ENCODE results near the gene CLCN5. TPM values are rescaled to one million over a fixed set of nuclear protein-coding genes. Genes with fewer than 3 reads are reported as not detected.

CLCN5 gene
- total RNA-seq, 1 experiment from 2014 or later = 10.7 TPM

- TF ChIP-seq ZMAT4 (CRISPR knock-in tag; IDR thresholded peaks at IDR 0.05) (no peak), PRDM15 (CRISPR knock-in tag; IDR thresholded peaks at IDR 0.05) (no peak), FOXK1 (CRISPR knock-in tag; IDR thresholded peaks at IDR 0.05) (no peak), TCF7 (CRISPR knock-in tag; IDR thresholded peaks at IDR 0.05; ENCODE audit: low read depth) (no peak), AFF4 (CRISPR knock-in tag; IDR thresholded peaks at IDR 0.05; ENCODE audit: borderline replicate concordance) (no peak), E2F5 (CRISPR knock-in tag; IDR thresholded peaks at IDR 0.05) (no peak), EMX1 (CRISPR knock-in tag; IDR thresholded peaks at IDR 0.05) (no peak), RORB (CRISPR knock-in tag; IDR thresholded peaks at IDR 0.05) (no peak), HMGXB4 (CRISPR knock-in tag; IDR thresholded peaks at IDR 0.05) (no peak), IRF1 (CRISPR knock-in tag; IDR thresholded peaks at IDR 0.05) (no peak)
Measured at GRCh38 chrX:50071494-50071893, 149.1 kb downstream of the CLCN5 start (continued).

GRCh38 chrX:50072110-50072509 lies 149.7 kb downstream of the CLCN5 start:
- DNase-seq (ENCODE audit: low spot score) (no peak), ATAC-seq (no peak)
- POLR2A ChIA-PET = no interaction called here
- Mint-ChIP-seq H3K36me3 (peaks cover 4% of the 10 kb centered on the region), H3K27ac (no peak overlapping the region), H3K4me1 (peaks cover 11% of the 10 kb centered on the region), H3K4me3 (no peak overlapping the region), H3K27me3 (ENCODE audit: low read depth) (no peaks in the 10 kb centered on the region), H3K9me3 (no peaks in the 10 kb centered on the region)
- CTCF ChIA-PET = no interaction called here
- TF ChIP-seq CREB1 (CRISPR knock-in tag; IDR thresholded peaks at IDR 0.05) (no peak), ZNF281 (CRISPR knock-in tag; IDR thresholded peaks at IDR 0.05) (no peak), ZNF396 (CRISPR knock-in tag; IDR thresholded peaks at IDR 0.05; ENCODE audit: borderline replicate concordance) (no peak), E2F4 (CRISPR knock-in tag; IDR thresholded peaks at IDR 0.05; ENCODE audit: borderline replicate concordance, low read depth) (no peak), ATF3 (CRISPR knock-in tag; conservative IDR thresholded peaks at IDR 0.05) (no peak), PRRX2 (CRISPR knock-in tag; IDR thresholded peaks at IDR 0.05) (no peak), GTF2I (CRISPR knock-in tag; conservative IDR thresholded peaks at IDR 0.05) (no peak), STAT6 (CRISPR knock-in tag; conservative IDR thresholded peaks at IDR 0.05; ENCODE audit: low read depth) (no peak)
